GM18517 (cell line): ENCODE data around the gene CYS1.
A peak's percentile ranks its signal among the peaks of the same experiment; 100 is the strongest.

Experiments
- ATAC-seq: cut with Tn5 transposase; IDR thresholded peaks from one replicate; pipeline ENCODE4 v1.9.1; 2021; ENCODE audit warnings: mild to moderate bottlenecking, moderate library complexity; ENCODE audit not compliant: unreplicated experiment

Gene CYS1

GRCh38 chr2:10073706-10074105, 6.5 kb downstream of the CYS1 start:
- no peak for ATAC-seq

GRCh38 chr2:10072656-10073480, 7.3 kb downstream of the CYS1 start:
- peak; percentile 84 for ATAC-seq

- no peak for ATAC-seq
These were observed 8.6 kb downstream of the CYS1 start for GRCh38 chr2:10071595-10071994.

- no peak for ATAC-seq
These were observed 9.0 kb downstream of the CYS1 start for GRCh38 chr2:10071176-10071575.

GRCh38 chr2:10067881-10068280, 12.3 kb downstream of the CYS1 start:
- no peak for ATAC-seq

GRCh38 chr2:10067330-10067729, 12.9 kb downstream of the CYS1 start:
- ATAC-seq, result no peak

GRCh38 chr2:10065773-10066055, 14.5 kb downstream of the CYS1 start:
- no peak for ATAC-seq

GRCh38 chr2:10064932-10065772, 15.1 kb downstream of the CYS1 start:
- ATAC-seq, result no peak

- no peak for ATAC-seq
These were observed 16.6 kb downstream of the CYS1 start for GRCh38 chr2:10063566-10063965.

- ATAC-seq, result no peak
These were observed 17.3 kb downstream of the CYS1 start for GRCh38 chr2:10062931-10063365.

- no peak for ATAC-seq
These were observed 18.8 kb downstream of the CYS1 start for GRCh38 chr2:10061221-10061925.

- no peak for ATAC-seq
These were observed 20.5 kb downstream of the CYS1 start for GRCh38 chr2:10059552-10060335.

GRCh38 chr2:10059016-10059351, 21.2 kb downstream of the CYS1 start:
- ATAC-seq, result no peak

- ATAC-seq, result no peak
These were observed 21.8 kb downstream of the CYS1 start for GRCh38 chr2:10058251-10059015.

GRCh38 chr2:10057231-10058107, 22.7 kb downstream of the CYS1 start:
- no peak for ATAC-seq

- ATAC-seq, result no peak
These were observed 23.8 kb downstream of the CYS1 start for GRCh38 chr2:10056439-10056838.

GRCh38 chr2:10054976-10055375, 25.2 kb downstream of the CYS1 start:
- ATAC-seq, result no peak

GRCh38 chr2:10054424-10054823, 25.8 kb downstream of the CYS1 start:
- ATAC-seq, result no peak

- no peak for ATAC-seq
These were observed 26.9 kb downstream of the CYS1 start for GRCh38 chr2:10053351-10053750.
